Measurements from ENCODE around the gene EYS.

GRCh38 chr6:64681416-64682160 is 1025.4 kb downstream of the EYS start:
- no peak for TF ChIP-seq CTCF (conservative IDR thresholded peaks at IDR 0.05; ENCODE audit: low read length)
- TF ChIP-seq EZH2phosphoT487 (IDR thresholded peaks at IDR 0.05; ENCODE audit: borderline replicate concordance), result no peak

Measured in Loucy (cell line).